DMS153 (cell line): ENCODE results near the gene TMEM53.
A peak's percentile ranks its signal among the peaks of the same experiment; 100 is the strongest.
"Not testable (repeated sequence)": the region's sequence is repeated elsewhere in the genome, so short reads cannot be mapped to it uniquely, and the experiment has no call there.

ENCODE experiments used
- DNase-seq: peaks from one replicate; lab custom pipeline; 2025; lab: John Stamatoyannopoulos, UW

TMEM53 gene

DNA sequence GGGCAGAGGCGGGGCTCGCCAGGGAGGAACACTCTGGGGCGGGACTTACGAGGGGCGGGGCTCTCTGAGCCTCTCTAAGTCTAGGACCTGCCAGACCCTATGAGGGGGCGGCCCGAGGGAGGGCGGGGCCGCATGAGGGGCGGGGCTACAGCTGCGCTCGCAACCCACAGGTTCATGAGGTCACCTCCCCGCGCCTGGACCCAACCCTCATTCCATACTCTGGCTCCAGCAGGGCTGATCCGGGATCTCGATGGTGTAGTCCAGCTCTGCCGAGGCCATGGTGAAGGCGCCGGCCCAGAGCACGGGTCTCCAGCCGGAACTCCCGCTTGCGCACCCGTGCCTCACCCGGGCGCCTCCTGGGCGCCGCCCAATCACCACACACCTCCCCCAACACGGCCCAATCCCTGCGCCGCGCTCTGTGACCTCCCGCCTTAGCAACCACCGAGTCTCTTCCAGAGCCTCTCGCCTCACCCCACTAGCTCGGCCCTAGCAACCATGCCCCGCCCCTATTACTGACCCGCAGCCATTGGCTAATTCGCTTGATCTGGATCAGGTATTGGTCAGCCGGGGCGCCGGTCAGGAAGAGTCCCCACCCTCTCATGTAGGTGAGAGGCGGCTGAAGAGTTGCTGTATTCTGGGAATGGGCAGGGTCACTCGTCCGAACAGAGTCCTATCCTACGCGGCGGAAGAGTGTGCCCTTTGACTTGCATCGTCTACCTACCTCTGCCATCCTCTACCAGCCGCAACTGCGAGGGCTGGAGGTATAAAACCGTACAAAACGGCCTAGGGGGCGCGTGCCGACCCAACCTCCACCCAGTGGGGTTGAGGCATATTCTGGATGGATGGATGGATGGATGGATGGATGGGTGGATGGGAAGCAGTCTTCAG is at the start of gene TMEM53, which contains the start of gene ARMH1:
Gene TMEM53 (minus strand): TSS at position 369 of the 888 bp plus-strand sequence. CDS start 90 bp downstream, at position 279.
Gene ARMH1 (plus strand): TSS at position 602 of the 888 bp plus-strand sequence. CDS start 14,984 bp downstream, outside the sequence.
- peak; percentile 100 for DNase-seq

DNA sequence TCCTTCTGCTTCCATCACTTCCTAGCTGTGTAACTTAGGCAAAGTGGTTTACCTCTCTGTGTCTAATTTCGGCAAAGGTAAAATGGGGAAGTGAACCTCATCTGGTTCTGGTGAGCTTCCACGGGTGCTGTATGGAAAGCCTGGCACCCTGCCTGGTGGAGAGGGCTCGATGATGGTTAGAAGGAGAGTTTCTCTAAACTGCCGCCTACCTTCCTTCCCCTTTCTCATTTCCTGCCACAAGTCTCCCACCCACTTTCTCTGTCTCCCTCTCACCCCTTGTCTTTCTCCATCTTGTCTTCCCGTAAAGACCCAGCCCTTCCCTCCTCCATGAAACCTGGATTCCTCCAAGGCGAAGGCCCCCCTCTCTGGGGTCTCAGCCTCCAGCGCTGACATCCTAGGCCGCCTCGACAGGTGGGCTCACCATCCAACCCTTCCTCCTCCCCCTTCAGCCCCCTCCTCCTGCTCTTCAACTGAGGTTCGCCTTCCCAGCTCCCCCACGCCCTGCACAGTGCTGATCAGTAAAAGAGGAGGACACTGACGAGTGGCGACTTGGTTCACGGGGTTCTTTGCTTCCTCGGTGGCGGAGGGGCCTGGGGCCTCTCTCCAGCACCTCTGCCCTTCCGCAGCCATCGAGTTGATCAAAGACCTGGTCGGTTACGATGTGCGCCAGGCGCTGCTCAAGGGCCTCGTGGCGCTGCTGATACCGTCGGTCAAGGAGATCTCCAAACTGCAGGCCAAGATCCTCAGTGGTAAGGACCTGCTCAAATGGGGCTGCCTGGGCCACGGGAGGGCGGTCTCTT is 49.4 kb upstream of the TMEM53 start:
- DNase-seq = no peak

DNA sequence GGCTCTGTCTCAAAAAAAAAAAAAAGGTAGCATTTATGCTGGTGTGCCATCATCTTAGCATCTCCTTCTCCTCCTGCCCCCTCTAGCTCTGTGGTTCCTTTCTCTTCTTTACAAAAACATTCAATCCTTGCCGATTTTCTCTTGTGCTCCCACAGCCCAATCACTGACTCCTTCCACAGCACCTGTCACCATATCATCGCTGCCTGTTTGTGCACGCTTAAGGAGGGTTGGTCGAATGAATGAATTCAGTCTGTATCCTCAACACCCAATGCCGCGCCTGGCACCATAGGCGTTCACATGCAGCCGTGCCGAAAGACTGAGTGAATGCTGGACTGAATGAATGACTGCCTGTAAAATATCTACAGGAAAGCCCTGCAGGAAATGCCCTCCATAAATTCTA is 48.8 kb upstream of the TMEM53 start:
- DNase-seq = no peak

DNA sequence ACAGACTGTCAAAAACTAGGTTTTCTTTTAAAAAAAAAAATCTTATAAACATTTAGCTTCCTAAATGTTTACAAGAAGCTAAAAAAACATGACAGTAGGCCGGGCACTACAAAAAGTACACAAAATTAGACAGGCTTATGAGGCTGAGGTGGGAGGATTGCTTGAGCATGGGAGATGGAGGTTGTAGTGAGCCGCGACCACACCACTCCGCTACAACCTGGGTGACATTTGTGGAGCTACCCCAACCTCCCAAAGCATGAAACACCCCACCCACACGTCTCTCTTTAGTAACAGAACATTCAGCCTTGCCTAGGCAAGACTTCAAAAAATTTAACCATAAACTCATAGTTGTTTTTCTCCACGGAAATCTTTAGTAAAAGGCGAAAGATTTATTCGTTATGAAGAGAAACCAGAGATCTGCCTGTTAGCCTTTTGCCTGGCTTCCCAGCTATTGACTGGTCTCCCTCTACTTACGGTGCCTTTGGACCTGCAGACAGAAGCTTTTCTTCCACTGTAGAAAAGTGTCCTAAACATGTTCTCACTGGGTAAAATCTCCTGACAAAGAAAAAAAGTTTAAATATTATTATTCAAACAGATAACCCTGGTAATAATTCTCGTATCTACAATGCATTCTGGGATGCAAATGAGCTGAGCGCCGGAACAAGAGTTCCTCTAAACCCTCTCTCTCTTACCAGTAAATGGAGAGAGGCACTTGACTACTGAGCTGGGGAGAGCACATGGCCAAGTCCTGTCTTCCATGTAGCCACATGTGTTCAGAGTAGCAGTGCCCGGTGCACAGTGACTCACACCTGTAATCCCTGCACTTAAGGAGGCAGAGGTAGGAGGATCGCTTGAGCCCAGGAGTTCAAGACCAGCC is 47.4 kb upstream of the TMEM53 start:
- peak; percentile 98 for DNase-seq

DNA sequence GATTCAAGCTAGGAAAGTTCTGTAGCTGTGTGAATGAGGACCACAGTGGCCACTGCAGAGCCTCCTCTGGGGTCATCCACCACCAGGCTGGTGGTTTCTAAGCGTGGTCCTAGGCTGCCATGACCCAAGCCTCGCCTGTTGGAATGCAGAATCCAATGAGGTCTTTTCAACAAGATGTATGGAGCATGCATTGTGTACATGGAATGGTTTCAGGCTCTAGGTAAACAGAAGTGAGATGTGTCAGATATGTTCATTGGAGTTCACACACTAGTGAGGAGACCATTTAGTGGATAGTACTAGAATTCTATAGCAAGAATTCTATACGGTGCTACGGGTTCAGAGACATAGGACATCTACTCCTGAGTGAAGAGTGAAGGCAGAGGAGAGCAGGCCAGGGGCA is 46.0 kb upstream of the TMEM53 start:
- DNase-seq = no peak

DNA sequence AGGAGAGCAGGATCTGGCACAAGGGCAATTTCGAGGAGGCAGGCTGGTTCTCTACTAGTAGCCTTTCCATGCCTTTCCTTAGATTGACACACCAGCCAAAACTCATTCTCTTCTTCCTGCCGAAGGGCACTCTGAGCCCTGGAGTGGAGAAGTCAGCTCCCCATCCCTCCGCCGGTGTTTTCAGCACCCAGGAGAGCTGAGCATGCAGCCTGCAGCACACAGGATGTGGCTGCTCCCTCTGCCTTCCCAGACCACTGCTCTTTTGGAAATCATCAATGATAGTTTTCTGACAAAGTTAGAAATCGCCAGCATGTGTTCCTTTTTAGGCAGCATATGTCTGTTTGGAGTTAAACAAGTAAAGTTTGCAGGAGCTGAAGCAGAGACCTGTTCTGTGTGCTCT is 45.0 kb upstream of the TMEM53 start:
- DNase-seq = no peak

DNA sequence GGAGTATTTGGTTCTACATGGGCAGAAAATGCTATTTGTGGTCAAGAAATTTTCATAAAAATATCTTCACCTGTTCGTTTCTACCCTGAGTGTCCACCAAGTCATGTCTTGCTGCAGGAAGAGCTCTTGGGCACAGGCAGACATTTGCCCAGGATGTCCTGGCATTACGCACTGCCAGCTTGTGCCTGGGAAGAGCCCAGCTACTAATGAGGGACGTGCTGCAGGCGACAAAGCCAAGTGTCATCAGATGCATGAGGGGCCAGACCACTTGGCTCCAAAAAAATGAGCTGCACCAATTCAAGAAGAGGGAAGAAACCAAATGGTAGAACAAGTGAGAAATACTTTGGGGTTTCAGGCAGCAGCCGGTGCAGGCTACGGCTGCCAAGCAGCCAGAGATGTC is 43.8 kb upstream of the TMEM53 start:
- DNase-seq = no peak

DNA sequence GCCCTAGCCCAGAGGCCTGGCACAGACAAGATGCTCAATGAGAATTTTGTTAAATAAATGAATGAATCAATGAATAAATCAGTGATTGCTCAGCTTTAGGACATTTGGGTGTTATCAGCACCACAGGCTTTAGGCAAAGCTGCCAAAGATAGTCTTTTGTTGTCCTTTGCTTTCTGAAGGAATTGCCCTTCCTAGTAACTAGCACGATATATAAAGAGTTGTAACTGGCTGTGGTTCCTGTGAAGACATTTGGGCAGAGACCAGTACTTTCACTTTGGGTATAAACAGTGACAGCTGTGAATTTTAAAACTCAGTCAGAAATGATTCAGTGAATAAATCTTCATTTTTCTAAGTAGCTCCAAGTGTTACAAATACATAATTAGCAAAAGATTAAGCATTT is 43.4 kb upstream of the TMEM53 start:
- DNase-seq = no peak

DNA sequence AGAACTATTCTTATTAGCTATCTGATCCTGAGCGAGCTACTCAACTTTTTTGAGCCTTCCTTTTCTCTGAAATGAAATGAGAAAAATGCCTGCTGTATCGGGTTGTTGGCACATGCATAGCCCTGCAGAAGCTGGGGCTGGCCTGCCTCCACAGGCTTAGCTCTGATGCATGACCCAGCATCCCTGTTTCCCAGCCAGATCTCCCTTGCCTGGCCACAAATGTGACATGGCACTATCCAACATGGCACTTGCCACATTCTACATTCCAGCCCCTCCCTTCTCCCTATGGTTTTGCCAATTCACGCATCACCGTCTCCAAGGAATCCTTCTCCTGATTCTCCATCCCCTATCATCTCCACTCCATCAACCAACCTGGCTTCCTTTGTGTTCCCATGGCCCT is 42.9 kb upstream of the TMEM53 start:
- DNase-seq = no peak

DNA sequence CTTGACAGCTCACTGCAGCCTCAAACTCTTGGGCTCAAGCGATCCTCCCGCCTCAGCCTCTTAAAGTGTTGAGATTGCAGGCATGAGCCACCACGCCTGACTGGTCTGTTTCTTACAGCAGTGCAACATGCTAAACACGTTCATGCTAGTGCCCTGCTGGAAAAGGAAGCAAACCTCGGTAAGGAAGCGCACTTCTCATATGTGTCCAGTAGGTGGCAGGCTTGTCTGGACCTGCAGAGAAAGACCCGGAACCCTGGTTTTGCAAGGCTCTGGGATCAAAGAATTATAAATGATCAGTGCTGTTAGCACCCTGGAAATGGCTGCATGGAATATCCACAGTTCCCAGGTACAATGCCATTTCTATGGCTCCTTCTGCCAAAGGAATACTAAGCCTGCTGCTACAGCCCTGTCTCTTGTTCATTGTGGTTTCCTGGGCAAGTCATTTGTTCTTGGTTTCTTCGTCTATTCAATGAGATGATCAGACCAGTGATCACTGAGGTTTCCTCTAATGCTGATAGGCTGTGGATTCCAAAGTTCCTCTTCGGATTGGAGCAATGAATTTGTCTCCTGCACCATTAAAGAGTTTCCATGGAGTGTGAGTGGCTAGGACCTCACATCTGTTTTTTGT is 40.8 kb upstream of the TMEM53 start:
- DNase-seq = peak; percentile 78

DNA sequence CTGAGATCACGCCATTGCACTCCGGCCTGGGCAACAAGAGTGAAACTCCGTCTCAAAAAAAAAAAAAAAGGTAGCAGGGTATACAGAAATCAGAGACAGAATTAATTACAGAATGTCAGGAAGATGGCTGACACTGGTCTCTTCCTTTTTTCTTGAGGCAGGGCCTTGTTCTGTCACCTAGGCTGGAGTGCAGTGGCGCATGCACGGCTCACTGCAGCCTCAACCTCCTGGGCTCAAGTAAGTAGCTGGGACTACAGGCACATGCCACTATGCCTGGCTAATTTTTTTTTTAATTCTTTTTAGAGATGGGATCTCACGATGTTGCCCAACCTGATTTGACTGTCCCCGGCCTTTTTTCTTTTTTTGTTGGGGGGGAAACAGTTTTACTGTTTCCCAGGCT is 40.3 kb upstream of the TMEM53 start:
- DNase-seq = no peak

DNA sequence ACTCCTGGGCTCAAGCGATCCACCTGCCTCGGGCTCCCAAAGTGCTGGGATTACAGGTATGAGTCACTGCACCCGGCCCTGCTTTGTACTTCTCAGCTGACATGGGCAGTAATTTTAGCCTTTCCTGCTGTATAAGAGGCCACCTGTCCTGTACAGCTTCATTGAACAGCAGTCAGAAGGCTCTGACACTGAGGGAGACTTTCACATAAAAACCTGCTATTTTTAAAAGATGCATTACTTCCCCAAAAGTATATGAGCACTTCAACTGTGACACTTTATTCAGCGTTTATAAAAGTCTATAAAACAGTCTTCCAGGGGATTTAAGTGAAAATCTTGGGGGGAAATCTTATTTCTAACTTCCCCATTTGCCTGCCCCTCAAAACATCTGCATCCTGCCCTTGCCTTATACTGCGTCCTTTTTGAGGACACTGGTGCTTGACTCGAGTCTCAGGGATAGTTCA is 39.1 kb upstream of the TMEM53 start:
- peak; percentile 71 for DNase-seq

DNA sequence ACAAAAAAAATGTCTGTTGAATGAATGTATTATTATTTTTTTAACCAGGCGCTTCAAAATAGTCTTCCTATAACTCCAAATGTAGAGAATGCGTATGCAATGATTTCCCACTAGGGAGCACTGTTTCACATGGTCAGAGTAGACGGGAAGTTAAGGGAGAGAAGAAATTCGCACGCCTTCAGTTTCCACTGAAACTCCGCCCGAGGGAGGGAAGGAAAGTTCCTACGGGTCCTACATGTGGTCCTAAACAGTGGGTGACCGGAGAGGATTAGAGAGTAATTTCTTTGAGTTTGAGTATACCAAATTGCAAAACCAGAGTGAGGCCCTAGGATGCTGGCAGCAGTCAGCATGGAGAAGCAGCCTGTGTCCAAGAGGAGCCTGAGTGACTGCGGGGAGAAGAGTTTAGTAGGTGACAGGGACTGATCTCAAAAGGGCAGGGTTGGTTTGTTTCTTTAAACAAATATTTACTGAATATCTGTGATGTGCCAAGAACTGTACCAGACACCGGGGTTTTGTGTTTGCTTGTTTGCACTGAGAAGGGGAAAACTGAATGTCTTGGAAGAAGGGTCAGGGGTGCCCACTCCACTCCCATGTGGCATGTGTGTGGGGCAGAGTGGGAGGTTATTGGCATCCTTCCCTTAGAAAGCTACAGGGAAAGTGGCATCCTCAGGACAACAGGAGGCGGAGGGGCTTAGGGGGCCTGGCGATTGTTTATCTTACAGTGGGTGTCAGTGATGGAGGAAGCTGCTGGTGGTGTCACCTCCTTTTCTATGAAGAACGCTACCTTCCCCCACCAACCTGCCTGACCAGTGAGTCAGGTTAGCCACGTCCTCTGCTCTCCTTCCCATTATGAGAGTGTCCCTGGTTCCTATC is 33.9 kb upstream of the TMEM53 start:
- DNase-seq = peak; percentile 20

DNA sequence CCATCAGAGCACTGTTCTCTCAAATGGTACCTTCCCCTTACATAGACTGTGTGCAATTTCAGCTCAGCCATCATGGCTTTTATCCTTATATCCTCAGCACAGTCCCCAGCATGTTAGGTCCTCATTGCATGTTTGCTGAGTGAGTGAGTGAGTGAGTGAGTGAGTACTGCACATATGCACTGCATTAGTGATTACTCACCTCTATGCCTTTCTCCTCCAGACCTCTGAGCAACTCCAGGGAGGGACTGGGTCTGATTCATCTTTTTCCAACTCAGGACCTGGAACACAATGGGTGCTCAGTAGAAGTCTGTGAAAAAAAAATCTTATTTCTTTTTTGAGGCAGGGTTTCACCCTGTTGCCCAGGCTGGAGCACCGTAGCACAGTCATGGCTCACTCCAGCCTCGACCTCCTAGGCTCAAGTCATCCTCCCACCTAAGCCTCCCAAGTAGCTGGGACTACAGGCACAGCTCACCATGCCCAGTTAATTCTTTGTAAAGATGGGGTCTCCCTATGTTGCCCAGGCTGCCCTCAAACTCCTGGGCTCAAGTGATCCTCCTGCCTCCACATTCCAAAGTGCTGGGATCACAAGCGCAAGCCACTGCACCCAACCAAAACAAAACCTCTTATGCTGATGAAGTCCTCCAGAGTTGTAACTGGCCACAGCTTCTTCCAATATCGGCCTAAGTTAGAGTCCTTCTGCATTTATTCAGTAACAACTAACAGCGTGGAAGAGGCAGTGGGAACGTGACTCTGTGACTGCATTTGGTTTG is 33.0 kb upstream of the TMEM53 start:
- no peak for DNase-seq

DNA sequence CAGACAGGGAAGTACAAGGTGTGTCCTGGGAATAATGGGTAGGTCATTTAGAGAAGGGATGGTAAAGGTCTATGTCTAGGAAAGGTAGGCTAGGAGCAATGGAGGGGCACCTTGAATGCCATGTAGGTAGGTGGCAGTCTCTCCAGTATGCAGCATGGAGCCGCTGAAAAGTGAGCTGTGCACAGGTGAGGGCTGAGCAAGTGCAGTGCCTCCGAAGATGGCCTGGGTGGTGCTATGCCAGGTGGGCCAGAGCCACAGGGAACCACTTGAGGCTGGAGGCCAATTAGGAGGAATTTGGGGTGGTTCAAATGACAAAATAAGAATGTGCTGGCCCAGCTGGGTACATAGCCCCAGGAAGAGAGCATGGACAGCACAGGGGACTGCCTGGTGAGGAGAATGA is 31.7 kb upstream of the TMEM53 start:
- no peak for DNase-seq

DNA sequence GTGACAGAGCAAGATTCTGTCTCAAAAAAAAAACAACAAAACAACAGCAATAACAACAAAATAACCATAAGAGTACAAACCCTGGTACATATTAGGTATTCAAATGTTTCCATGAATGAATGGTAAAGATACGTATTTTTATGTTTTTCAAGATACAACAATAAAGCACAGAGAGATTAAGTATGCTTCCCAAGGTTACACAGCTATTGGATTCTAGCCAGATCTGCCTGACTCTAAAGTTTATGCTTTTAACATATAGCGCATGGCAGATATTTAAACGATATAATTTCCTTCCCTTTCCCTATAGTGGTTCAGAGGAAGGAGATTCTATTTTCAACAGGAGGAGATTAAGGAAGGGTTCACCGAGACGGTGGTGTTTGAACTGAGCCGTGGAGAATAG is 31.2 kb upstream of the TMEM53 start:
- no peak for DNase-seq

DNA sequence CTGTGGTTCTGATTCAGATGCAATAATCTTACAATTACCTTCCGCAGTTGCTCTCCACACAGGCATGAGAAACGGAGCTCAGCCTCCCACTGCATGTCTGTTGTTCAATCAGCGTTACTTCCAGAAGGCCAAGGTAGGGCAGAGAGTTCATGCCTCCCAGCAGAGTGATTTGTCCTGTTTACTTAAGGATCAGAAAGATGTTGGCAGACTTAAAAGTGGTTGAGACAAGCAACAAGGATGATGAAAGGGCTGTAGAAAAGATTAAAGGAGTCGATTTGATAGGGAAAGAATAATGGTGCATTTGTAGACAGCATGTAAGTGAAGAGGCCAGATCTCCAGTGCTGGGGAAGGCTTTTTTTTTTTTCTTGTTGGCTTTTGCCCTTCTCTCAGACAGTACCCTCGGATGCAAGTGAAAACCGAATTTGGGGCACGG is 26.9 kb upstream of the TMEM53 start:
- DNase-seq = no peak

DNA sequence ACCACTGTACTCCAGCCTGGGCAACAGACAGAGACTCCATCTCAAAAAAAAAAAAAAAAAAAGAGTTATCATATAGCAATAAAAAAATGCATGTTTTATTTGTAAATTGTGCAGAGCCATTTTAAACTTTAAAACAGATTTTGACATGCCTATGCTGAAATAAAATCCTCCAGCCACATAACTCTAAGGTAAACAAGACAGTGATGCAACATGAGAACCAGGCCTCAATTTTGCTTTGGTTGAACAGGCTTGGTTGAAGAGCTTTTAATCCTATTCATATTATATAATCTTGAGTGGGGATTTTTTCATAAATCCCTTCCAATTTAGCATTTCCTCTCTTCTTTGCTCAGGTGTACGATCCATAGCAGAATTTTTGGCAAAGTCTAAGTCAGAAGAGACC is 26.3 kb upstream of the TMEM53 start:
- no peak for DNase-seq

DNA sequence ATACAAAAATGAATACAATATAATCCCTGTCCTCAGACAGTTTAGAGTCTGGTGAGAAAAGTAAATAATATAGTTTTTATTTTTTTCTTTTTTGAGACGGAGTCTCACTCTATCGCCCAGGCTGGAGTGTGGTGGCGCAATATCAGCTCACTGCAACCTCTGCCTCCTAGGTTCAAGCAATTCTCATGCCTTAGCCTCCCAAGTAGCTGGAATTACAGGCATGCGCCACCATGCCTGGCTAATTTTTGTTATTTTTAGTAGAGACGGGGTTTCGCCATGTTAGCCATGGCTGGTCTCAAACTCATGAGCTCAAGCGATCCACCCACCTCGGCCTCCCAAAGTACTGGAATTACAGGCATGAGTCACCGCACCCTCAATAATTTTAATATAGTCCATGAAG is 25.1 kb upstream of the TMEM53 start:
- not testable (repeated sequence) for DNase-seq

DNA sequence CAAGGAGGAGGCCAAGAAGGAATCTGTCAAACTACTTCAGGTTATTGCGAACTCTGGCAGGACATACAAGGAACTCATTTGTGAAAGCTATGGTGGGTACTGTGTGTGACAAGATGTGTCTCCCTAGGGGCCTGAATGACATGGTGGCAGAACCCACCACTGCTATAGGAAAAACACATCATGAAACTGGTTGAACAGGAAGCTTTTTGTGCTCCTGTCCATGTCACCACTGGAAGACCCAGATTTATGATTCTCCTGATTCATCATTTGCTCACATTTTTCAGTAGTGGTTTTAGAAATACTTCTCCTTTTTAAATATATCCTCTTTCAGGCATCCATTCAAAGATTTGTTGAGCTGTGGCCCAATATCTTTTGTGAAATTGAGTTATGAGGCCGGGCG is 23.9 kb upstream of the TMEM53 start:
- no peak for DNase-seq
